Retinal pigment epithelial cell (primary cell): ENCODE results near the gene ALG10B.
"Not testable (repeated sequence)": the region's sequence is repeated elsewhere in the genome, so short reads cannot be mapped to it uniquely, and the experiment has no call there.

Experiments used
- DNase-seq: peaks from one replicate; pipeline ENCODE4 v3.0.0-alpha.2; 2010; ENCODE audit warnings: low read depth
- H3K4me3 ChIP-seq: 2 replicates; pipeline ENCODE4 v1.5.1; 2011; ENCODE audit warnings: mild to moderate bottlenecking, low read length, control low read depth, moderate library complexity
- TF ChIP-seq, protein P1 (sequence below): conservative IDR thresholded peaks from 2 replicates; pipeline ENCODE4 v1.5.1; 2011; ENCODE audit warnings: low read depth, low read length, control low read depth, inconsistent platforms

Gene ALG10B

DNA sequence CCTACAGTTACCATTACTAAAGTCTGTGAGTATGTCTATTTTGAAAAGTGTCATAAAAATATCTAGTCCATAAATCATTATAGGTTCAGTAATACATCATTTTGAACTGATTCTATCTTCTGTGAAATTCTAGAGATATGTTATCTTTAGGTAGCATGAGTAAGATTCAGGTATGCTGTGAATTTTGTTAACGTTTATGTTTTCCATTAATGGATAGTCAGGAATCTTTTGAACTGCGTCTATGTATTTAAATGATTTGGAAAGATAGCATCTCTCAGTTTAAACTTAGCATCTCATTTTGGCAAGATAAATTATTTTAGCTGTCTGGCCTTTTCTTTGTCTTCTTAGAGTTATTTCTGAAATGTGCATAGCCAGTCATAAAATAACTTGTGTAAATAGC, 8.3 kb downstream of the ALG10B start:
- no peak for DNase-seq
- TF ChIP-seq, protein P1, sequence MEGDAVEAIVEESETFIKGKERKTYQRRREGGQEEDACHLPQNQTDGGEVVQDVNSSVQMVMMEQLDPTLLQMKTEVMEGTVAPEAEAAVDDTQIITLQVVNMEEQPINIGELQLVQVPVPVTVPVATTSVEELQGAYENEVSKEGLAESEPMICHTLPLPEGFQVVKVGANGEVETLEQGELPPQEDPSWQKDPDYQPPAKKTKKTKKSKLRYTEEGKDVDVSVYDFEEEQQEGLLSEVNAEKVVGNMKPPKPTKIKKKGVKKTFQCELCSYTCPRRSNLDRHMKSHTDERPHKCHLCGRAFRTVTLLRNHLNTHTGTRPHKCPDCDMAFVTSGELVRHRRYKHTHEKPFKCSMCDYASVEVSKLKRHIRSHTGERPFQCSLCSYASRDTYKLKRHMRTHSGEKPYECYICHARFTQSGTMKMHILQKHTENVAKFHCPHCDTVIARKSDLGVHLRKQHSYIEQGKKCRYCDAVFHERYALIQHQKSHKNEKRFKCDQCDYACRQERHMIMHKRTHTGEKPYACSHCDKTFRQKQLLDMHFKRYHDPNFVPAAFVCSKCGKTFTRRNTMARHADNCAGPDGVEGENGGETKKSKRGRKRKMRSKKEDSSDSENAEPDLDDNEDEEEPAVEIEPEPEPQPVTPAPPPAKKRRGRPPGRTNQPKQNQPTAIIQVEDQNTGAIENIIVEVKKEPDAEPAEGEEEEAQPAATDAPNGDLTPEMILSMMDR, result no peak
- no peak overlapping the region for H3K4me3 ChIP-seq

DNA sequence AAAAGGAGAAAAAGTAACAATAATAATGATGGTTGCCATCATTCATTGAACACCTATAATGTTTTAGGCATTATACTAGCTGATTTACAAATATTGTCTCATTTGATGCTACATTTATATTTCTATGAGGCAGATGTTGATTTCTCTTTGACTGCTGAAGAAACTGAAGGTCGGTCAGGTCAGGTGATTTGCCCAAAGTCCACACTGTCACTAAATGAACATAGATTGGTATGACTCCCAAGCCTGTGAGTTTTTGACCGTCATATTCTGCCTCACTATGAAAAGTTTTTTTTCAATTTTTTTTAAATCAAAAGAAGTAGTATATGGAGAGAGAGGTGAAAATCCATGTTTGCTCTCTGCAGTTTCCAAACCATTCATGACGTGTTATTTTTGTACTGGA, 10.8 kb downstream of the ALG10B start:
- TF ChIP-seq, protein P1, result no peak
- H3K4me3 ChIP-seq, result no peak overlapping the region
- no peak for DNase-seq

DNA sequence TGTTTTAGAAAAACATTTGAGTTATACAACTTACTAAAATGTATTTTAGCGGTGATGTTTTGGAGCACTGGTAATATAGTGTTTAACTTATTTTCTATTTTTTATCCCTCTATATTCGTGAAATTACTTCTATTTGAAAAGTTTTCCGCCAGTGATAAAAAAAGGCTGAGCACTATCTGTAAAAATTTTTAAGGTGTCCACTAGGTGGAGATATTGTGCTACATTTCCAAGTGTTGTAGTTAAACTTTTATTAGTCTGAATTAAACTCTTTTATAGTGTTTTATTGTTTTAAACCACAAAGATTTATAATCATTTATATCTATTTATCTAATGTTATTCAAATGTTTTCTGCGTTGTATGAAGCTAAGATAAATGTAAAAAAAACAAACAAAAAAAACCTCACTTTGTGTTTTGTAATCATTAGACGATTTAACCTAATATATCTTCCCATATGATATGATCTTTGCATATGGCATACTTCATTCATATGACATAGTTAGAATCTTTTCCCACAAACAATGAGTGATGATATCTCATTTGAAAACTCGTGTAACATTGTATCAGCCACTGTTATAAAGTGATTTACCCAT, 11.8 kb downstream of the ALG10B start:
- TF ChIP-seq, protein P1, result peak; percentile 44
- no peak for DNase-seq
- H3K4me3 ChIP-seq, result no peak overlapping the region

DNA sequence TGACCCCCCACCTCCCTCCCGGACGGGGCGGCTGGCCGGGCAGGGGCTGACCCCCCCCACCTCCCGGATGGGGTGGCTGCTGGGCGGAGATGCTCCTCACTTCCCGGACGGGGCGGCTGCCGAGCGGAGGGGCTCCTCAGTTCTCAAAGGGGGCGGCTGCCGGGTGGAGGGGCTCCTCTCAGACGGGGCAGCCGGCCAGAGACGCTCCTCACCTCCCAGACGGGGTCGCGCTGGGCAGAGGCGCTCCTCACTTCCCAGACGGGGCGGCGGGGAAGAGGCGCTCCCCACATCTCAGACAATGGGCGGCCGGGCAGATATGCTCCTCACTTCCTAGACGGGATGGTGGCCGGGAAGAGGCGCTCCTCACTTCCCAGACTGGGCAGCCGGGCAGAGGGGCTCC, 13.8 kb downstream of the ALG10B start:
- not testable (repeated sequence) for H3K4me3 ChIP-seq, DNase-seq

DNA sequence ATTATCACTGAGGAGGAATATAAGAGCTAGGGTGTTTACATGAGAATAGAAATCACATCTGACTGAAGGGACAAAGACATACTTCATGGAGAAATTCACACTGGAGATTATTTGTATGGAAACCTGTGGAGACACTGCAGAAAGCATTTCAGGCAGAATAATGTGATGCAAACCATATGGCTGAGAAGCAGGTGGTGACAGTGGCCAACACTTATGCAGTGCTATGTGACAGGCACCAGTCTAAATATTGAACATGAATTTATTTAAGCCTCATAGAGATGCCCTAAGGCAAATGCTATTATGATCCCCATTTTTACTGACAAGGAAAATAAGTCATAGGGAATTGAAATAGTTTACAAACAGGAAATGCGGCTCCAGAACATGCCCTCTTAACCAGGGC, 16.2 kb downstream of the ALG10B start:
- TF ChIP-seq, protein P1, result no peak
- DNase-seq, result no peak
- H3K4me3 ChIP-seq, result no peak overlapping the region

DNA sequence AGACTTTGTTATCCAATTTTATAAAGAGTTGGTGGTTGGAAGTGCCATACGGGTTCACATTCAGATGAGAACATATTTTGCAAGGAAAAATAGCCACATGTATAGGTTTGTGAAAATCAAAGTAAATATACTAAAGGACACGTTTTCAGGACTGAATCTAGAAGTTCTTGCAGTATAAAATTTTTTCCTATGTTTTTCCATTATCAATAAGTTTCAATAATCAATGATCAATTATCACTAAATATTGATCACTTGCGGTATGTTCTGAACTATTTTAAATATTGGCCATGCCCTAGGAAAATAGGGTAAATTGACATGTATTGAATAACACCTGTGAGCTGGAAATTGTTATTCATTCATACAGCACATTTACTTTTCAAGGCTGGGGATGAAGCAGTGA, 25.9 kb downstream of the ALG10B start:
- TF ChIP-seq, protein P1, result no peak
- no peak for DNase-seq
- H3K4me3 ChIP-seq, result no peak overlapping the region

DNA sequence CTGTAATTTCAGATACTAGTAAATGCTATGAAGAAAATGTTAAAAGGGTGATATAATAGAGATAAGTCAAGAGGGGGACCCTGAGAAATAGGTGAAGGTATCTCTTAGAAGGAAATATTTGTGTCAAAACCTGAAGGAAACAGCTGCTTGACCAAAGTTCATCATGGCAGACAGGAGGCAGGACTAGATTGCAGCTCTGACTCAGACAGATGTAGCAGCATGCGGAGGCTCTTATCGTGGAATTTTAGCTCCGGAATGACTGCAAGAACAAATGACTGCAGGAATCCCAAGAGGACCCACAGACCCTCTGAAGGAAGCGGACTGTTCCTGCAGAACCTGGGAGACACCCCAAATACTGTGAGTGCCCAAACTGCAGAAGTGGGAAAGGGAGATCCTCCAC, 26.7 kb downstream of the ALG10B start:
- DNase-seq, H3K4me3 ChIP-seq: not testable (repeated sequence)

DNA sequence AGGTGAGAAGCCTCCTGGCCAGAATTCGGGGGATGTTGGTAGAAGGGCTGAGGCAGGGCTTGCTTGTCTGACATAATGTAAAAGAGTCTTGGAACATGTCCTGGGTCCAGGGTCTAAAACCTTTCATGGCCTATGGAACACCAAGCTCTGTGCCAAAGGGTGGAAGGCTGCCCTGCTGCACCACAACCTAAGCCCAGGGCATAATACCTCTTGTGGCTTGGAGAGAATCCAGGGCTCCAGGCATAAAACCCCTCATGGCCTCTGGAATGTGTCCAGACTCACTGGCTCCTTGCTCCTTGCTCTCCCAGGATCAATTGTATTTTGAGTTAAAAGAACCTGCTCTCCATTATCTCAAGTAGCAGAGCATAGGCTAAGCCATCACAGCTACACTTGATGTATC, 27.3 kb downstream of the ALG10B start:
- H3K4me3 ChIP-seq, DNase-seq: not testable (repeated sequence)
